Endothelial cell of umbilical vein (primary cell): Measurements from ENCODE around the gene COL4A2. TPM values are rescaled to one million over a fixed set of nuclear protein-coding genes. Genes with fewer than 3 reads are reported as not detected.

ENCODE experiments used
- BruUV-seq: library from RNA; stranded (reverse); fragments of 400-500 nt; replicated peaks from 2 replicates; lab custom pipeline; 2021; lab: Mats Ljungman, UMichigan
- CTCF ChIA-PET: fragments of 300-600, 350-600 bp; sonication (Branson Sonifier 250); formaldehyde crosslinking; loops from one replicate; lab custom pipeline; 2021; ENCODE audit warnings: antibody characterized with exemption, inconsistent platforms; lab: Charles Lee
- POLR2A ChIA-PET: fragments of 300-600, 350-600 bp; sonication (Branson Sonifier 250); formaldehyde crosslinking; loops from one replicate; lab custom pipeline; 2021; ENCODE audit warnings: antibody characterized with exemption, inconsistent platforms; lab: Charles Lee
- DNase-seq: peaks from one replicate; pipeline ENCODE4 v3.0.0-alpha.2; 2011; ENCODE audit warnings: low read depth, low spot score
- FAIRE-seq: peaks from 2 replicates; lab custom pipeline; 2011; peaks lifted over from hg19 to GRCh38; lab: Jason Lieb, UNC
- H2AFZ ChIP-seq: 2 replicates; pipeline ENCODE4 v1.6.0; 2012; ENCODE audit warnings: low read depth, low read length, control low read depth, inconsistent platforms
- H3K27ac ChIP-seq: 2 replicates; pipeline ENCODE4 v1.5.1; 2011; ENCODE audit warnings: low read depth, mild to moderate bottlenecking, control low read depth, low read length, moderate library complexity; ENCODE audit not compliant: insufficient read depth
- H3K27me3 ChIP-seq, 2 experiments: 2 replicates each; pipeline versions ENCODE4 v1.6.0 to v1.6.1; 2011; ENCODE audit warnings: low read length in 2 of 2, mixed read lengths in 1 of 2; ENCODE audit not compliant: control insufficient read depth in 2 of 2, insufficient read depth in 2 of 2
- H3K36me3 ChIP-seq, 2 experiments: 2 replicates in 1 of 2; 3 replicates in 1 of 2; pipeline ENCODE4 v1.5.1; 2011; ENCODE audit warnings: low read length in 2 of 2, mild to moderate bottlenecking in 1 of 2, moderate library complexity in 1 of 2; ENCODE audit not compliant: control insufficient read depth in 2 of 2, insufficient read depth in 2 of 2; ENCODE audit errors: extremely low read depth in 1 of 2
- H3K4me1 ChIP-seq: 3 replicates; pipeline ENCODE4 v1.5.1; 2011; ENCODE audit warnings: mild to moderate bottlenecking, low read length; ENCODE audit not compliant: control insufficient read depth, insufficient read depth; ENCODE audit errors: extremely low read depth
- H3K4me2 ChIP-seq: 2 replicates; pipeline ENCODE4 v1.6.1; 2011; ENCODE audit warnings: low read length, control low read depth, mixed read lengths; ENCODE audit not compliant: insufficient read depth
- H3K4me3 ChIP-seq, 3 experiments: fragments of 200-600 bp in 1 of 3; sonication (generic), shearing (Covaris generic) in 1 of 3; replicated peaks in 1 of 3; 2 replicates each; pipeline ENCODE4 v1.5.1; 2011 to 2016; ENCODE audit warnings: control low read depth in 3 of 3, low read length in 3 of 3, mild to moderate bottlenecking in 2 of 3, inconsistent platforms in 1 of 3, low read depth in 1 of 3, moderate library complexity in 1 of 3; ENCODE audit not compliant: insufficient read depth in 1 of 3
- H3K79me2 ChIP-seq: 2 replicates; pipeline ENCODE4 v1.6.0; 2012; ENCODE audit warnings: low read length, inconsistent platforms; ENCODE audit not compliant: control insufficient read depth, insufficient read depth
- H3K9ac ChIP-seq: replicated peaks from 2 replicates; pipeline ENCODE3; 2011; ENCODE audit warnings: low read length, control low read depth; ENCODE audit not compliant: insufficient read depth; ENCODE audit errors: extremely low read depth
- H3K9me1 ChIP-seq: replicated peaks from 3 replicates; pipeline ENCODE4 v1.6.0; 2011; ENCODE audit warnings: mild to moderate bottlenecking, low read length; ENCODE audit not compliant: control insufficient read depth, insufficient read depth; ENCODE audit errors: extremely low read depth
- H3K9me3 ChIP-seq: replicated peaks from 2 replicates; pipeline ENCODE4 v1.5.1; 2012; ENCODE audit warnings: low read length, inconsistent platforms; ENCODE audit not compliant: control insufficient read depth, insufficient read depth
- H4K20me1 ChIP-seq: replicated peaks from 2 replicates; pipeline ENCODE3; 2011; ENCODE audit warnings: mild to moderate bottlenecking, low read length; ENCODE audit not compliant: control insufficient read depth, insufficient read depth; ENCODE audit errors: extremely low read depth
- FOS ChIP-seq: IDR thresholded peaks from 2 replicates; pipeline ENCODE4 v1.6.1; 2011; ENCODE audit warnings: mild to moderate bottlenecking, low read length, moderate library complexity, borderline replicate concordance; ENCODE audit not compliant: insufficient read depth
- GATA2 ChIP-seq: IDR thresholded peaks from 2 replicates; pipeline ENCODE4 v1.7.0; 2011; ENCODE audit warnings: low read depth, mild to moderate bottlenecking, moderate library complexity, mixed read lengths, low read length; ENCODE audit not compliant: insufficient read length, insufficient read depth
- JUN ChIP-seq: IDR thresholded peaks from 2 replicates; pipeline ENCODE4 v1.6.1; 2011; ENCODE audit warnings: borderline replicate concordance, low read depth; ENCODE audit not compliant: insufficient read length, insufficient read depth
- MYC ChIP-seq: IDR thresholded peaks from one replicate; pipeline ENCODE4 v1.6.1; 2011; ENCODE audit warnings: mild to moderate bottlenecking, low read depth, low read length
- POLR2A ChIP-seq: IDR thresholded peaks from 2 replicates; pipeline ENCODE4 v1.6.1; 2012; ENCODE audit warnings: low read depth, mild to moderate bottlenecking, control low read depth, low read length
- POLR2AphosphoS5 ChIP-seq: IDR thresholded peaks from 2 replicates; pipeline ENCODE4 v1.6.1; 2012; ENCODE audit warnings: low read depth, mild to moderate bottlenecking, control low read depth, low read length, moderate library complexity; ENCODE audit not compliant: insufficient read depth
- dilution Hi-C: fragments of 300-500 bp; cut with MboI; formaldehyde crosslinking; loops from one replicate; pipeline ENCODE4 v1.15.0; 2019; ENCODE audit warnings: low sequenced_read_pairs; ENCODE audit not compliant: extremely low pct_ligation_motif_present
- intact Hi-C: fragments of 100-400 bp; cut with micrococcal nuclease; formaldehyde crosslinking; loops from one replicate; pipeline ENCODE4 v1.10.0; 2022
- polyA plus RNA-seq, 4 experiments: library from polyadenylated mRNA; depleted of rRNA in 3 of 4; stranded (reverse) in 3 of 4; unstranded in 1 of 4; fragments of >200 nt; gene quantifications; 2 replicates each; pipeline versions ENCODE4 v1.2.1 to v1.2.3, GENCODE V29; 2011 to 2012; ENCODE audit warnings: missing spikeins in 1 of 4
- total RNA-seq: library from RNA; stranded (reverse); gene quantifications from 2 replicates; pipeline ENCODE4 v1.2.3, GENCODE V29; 2021
- TF ChIP-seq, protein P1 (sequence below): IDR thresholded peaks from 2 replicates; pipeline ENCODE4 v1.6.1; 2011; ENCODE audit not compliant: insufficient read depth, insufficient read length
- TF ChIP-seq, protein P2 (sequence below), 2 donors: IDR thresholded peaks; 1 replicate in 1 of 2; 2 replicates in 1 of 2; pipeline ENCODE4 v1.5.1; 2011; ENCODE audit warnings: low read length in 2 of 2, mild to moderate bottlenecking in 2 of 2, moderate library complexity in 2 of 2, control low read depth in 1 of 2, inconsistent platforms in 1 of 2, low read depth in 1 of 2; ENCODE audit not compliant: insufficient read depth in 1 of 2; ENCODE audit errors: extremely low read depth in 1 of 2

COL4A2 gene
- total and polyA plus RNA-seq, 2 donors (not counting 3 experiments of a cell fraction or from before 2014, with no cell fraction given) = 792 to 940 TPM

DNA sequence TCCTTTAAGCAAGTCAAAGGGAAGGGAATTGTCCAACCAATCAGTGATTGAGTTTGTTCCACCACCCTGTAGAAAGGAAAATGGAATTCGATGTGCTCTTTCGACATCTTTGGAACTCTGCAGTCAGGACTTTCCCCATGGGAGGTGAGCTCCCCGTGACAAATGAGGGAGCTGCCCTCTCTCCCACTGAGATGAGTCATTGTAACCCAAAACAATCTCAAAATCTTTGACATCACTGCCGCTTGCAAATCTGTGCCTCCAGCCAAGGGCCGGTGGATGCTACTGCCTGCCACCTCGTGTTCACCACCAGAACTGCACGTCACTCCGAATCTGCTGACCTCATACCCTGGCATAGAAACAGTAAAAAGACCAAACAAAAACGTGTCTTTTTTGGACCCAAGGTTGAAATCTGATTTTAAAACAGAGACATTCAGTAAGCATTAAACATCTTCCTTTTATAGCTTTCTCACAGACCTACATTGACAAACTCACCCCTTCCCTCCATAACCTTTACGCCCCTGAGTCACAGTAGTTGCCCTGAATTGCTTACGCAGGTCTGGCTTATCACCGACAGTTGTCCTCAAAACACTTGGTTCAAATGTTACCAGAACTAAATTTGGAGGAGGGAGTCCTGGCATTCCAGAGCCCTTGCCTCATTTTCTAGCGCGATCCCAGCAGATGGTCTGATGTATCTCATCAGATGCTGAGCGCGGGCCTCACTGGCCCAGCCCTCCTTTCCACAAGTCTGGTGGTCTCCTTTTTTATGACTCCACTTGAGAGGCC is 105.2 kb downstream of the COL4A2 start:
- H2AFZ ChIP-seq = no peak overlapping the region
- DNase-seq = peak; percentile 93
- TF ChIP-seq POLR2AphosphoS5 (peak; percentile 60), POLR2A (no peak), FOS (peak; percentile 83), MYC (no peak), JUN (peak; percentile 92), GATA2 (peak; percentile 77)
- TF ChIP-seq, protein P1, sequence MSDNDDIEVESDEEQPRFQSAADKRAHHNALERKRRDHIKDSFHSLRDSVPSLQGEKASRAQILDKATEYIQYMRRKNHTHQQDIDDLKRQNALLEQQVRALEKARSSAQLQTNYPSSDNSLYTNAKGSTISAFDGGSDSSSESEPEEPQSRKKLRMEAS = peak; percentile 22
- TF ChIP-seq, protein P2, sequence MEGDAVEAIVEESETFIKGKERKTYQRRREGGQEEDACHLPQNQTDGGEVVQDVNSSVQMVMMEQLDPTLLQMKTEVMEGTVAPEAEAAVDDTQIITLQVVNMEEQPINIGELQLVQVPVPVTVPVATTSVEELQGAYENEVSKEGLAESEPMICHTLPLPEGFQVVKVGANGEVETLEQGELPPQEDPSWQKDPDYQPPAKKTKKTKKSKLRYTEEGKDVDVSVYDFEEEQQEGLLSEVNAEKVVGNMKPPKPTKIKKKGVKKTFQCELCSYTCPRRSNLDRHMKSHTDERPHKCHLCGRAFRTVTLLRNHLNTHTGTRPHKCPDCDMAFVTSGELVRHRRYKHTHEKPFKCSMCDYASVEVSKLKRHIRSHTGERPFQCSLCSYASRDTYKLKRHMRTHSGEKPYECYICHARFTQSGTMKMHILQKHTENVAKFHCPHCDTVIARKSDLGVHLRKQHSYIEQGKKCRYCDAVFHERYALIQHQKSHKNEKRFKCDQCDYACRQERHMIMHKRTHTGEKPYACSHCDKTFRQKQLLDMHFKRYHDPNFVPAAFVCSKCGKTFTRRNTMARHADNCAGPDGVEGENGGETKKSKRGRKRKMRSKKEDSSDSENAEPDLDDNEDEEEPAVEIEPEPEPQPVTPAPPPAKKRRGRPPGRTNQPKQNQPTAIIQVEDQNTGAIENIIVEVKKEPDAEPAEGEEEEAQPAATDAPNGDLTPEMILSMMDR (IDR thresholded peaks at IDR 0.05; ENCODE audit: extremely low read depth in 1 of 2, insufficient read depth in 1 of 2, low read depth in 1 of 2, low read length in 2 of 2) = peak; percentile 88
- H3K27me3 ChIP-seq = no peaks in the 10 kb centered on the region
- ChIA-PET CTCF (interaction anchor here (0.8 to 4.3 kb wide), 21 partner anchors 8 to 189 kb away, joined by 3 to 43 read pairs (median 4); partner anchors contain the start of genes COL4A1 and COL4A2), POLR2A (no interaction called here)
- BruUV-seq = no TSS peak
- H3K9me1 ChIP-seq = no peaks in the 10 kb centered on the region
- peak overlapping the region; percentile 6 for H3K4me2 ChIP-seq
- H4K20me1 ChIP-seq = no peaks in the 10 kb centered on the region
- intact Hi-C loops (loop anchor here (1.0 kb wide), 5 partner anchors 8 to 190 kb away; no protein-coding TSS in a partner anchor), dilution Hi-C loops (no loop called here)
- H3K36me3 ChIP-seq = peaks cover 3 to 4% of the 10 kb centered on the region in 2 experiments
- no peak overlapping the region for H3K4me3 ChIP-seq
- H3K9me3 ChIP-seq = no peaks in the 10 kb centered on the region
- peak overlapping the region; percentile 45 for H3K9ac ChIP-seq
- peaks cover 53% of the 10 kb centered on the region for H3K4me1 ChIP-seq
- peaks cover 3% of the 10 kb centered on the region for H3K79me2 ChIP-seq
- H3K27ac ChIP-seq = peak overlapping the region; percentile 97
- peak; percentile 95 for FAIRE-seq
